PC-9 (cell line): ENCODE results near the gene NAV3. TPM values are rescaled to one million over a fixed set of nuclear protein-coding genes. Genes with fewer than 3 reads are reported as not detected.

Experiments
- BruUV-seq: library from RNA; stranded (reverse); fragments of 400-500 nt; replicated peaks from 2 replicates; lab custom pipeline; 2021; lab: Mats Ljungman, UMichigan
- CTCF ChIA-PET: fragments of 300-600 bp; sonication (Branson Sonifier 250); formaldehyde crosslinking; loops from one replicate; lab custom pipeline; 2022; ENCODE audit warnings: antibody characterized with exemption; lab: Charles Lee
- POLR2A ChIA-PET: fragments of 300-600 bp; sonication (Branson Sonifier 250); formaldehyde crosslinking; loops from one replicate; lab custom pipeline; 2022; ENCODE audit warnings: antibody characterized with exemption; ENCODE audit not compliant: unreplicated experiment; lab: Charles Lee
- DNase-seq, 2 experiments: peaks; one replicate each; pipeline versions ENCODE4 v3.0.0 to v3.0.0-alpha.2; 2015 to 2022; ENCODE audit warnings: mixed read lengths in 1 of 2
- H2AFZ ChIP-seq: fragments of 200-600 bp; sonication (generic); 2 replicates; pipeline ENCODE4 v1.8.1; 2017; ENCODE audit warnings: antibody characterized with exemption
- H3F3A ChIP-seq: fragments of 200-600 bp; sonication (generic); 2 replicates; pipeline ENCODE4 v1.8.1; 2017; ENCODE audit warnings: antibody characterized with exemption, mild to moderate bottlenecking, low read depth; ENCODE audit not compliant: insufficient read depth
- H3K27ac ChIP-seq: fragments of 200-600 bp; sonication (generic); 2 replicates; pipeline ENCODE4 v1.6.1; 2016; ENCODE audit warnings: mixed run types
- H3K27me3 ChIP-seq: fragments of 200-600 bp; sonication (generic); 2 replicates; pipeline ENCODE4 v1.6.1; 2016; ENCODE audit warnings: low read depth, mixed run types; ENCODE audit not compliant: insufficient read depth
- H3K36me3 ChIP-seq: fragments of 200-600 bp; sonication (generic); 2 replicates; pipeline ENCODE4 v1.6.1; 2016; ENCODE audit warnings: low read depth, mixed run types
- H3K4me1 ChIP-seq: fragments of 200-600 bp; sonication (generic); replicated peaks from 2 replicates; pipeline ENCODE4 v1.6.1; 2016; ENCODE audit warnings: mixed run types; ENCODE audit not compliant: insufficient read depth
- H3K4me2 ChIP-seq: fragments of 200-600 bp; sonication (generic); 2 replicates; pipeline ENCODE4 v1.6.1; 2017; ENCODE audit warnings: mixed run types
- H3K4me3 ChIP-seq: fragments of 200-600 bp; sonication (generic); 2 replicates; pipeline ENCODE4 v1.6.1; 2016; ENCODE audit warnings: mixed run types
- H3K79me2 ChIP-seq: fragments of 200-600 bp; sonication (generic); 2 replicates; pipeline ENCODE4 v1.6.1; 2017; ENCODE audit warnings: low read depth, mixed run types
- H3K9me2 ChIP-seq: fragments of 200-600 bp; sonication (generic); 2 replicates; pipeline ENCODE4 v1.8.1; 2017; ENCODE audit warnings: mild to moderate bottlenecking; ENCODE audit not compliant: insufficient read depth
- H3K9me3 ChIP-seq: fragments of 200-600 bp; sonication (generic); 2 replicates; pipeline ENCODE4 v1.8.1; 2016; ENCODE audit warnings: low read depth; ENCODE audit not compliant: insufficient read depth
- H4K20me1 ChIP-seq: fragments of 200-600 bp; sonication (generic); 2 replicates; pipeline ENCODE4 v1.8.1; 2017; ENCODE audit not compliant: insufficient read depth
- CTCF ChIP-seq: fragments of 200-600 bp; sonication (generic); conservative IDR thresholded peaks from 2 replicates; pipeline ENCODE4 v1.6.1; 2017; ENCODE audit warnings: mixed run types, antibody characterized with exemption, mild to moderate bottlenecking, moderate library complexity
- EZH2 ChIP-seq: fragments of 200-600 bp; sonication (generic); IDR thresholded peaks from 2 replicates; pipeline ENCODE4 v1.8.0; 2017; ENCODE audit warnings: antibody characterized with exemption, low read depth
- intact Hi-C: fragments of 100-400 bp; cut with micrococcal nuclease; formaldehyde crosslinking; loops from one replicate; pipeline ENCODE4 v1.10.0; 2022; ENCODE audit not compliant: unreplicated experiment
- total RNA-seq: library from RNA; stranded (reverse); gene quantifications from 2 replicates; pipeline ENCODE4 v1.2.3, GENCODE V29; 2021

The NAV3 gene
- total RNA-seq, 1 experiment from 2014 or later = 13.6 TPM

GRCh38 chr12:77919450-77919849 is 88.8 kb downstream of the NAV3 start:
- Histone ChIP-seq H2AFZ (no peak overlapping the region), H3K79me2 (no peaks in the 10 kb centered on the region), H3K27me3 (no peaks in the 10 kb centered on the region), H3K36me3 (no peaks in the 10 kb centered on the region), H3K9me3 (no peaks in the 10 kb centered on the region), H3F3A (no peaks in the 10 kb centered on the region), H3K4me1 (no peaks in the 10 kb centered on the region), H3K4me3 (no peak overlapping the region), H3K4me2 (no peak overlapping the region), H4K20me1 (no peaks in the 10 kb centered on the region), H3K27ac (no peak overlapping the region), H3K9me2 (no peaks in the 10 kb centered on the region)
- BruUV-seq = no TSS peak
- CTCF ChIA-PET = no interaction called here
- POLR2A ChIA-PET = no interaction called here
- TF ChIP-seq CTCF (no peak), EZH2 (no peak)
- no peak for DNase-seq
- intact Hi-C loops = no loop called here

- no peak overlapping the region for H3K4me3 ChIP-seq
- no peaks in the 10 kb centered on the region for H4K20me1 ChIP-seq
- ChIA-PET CTCF (interaction anchor here (2.0 kb wide), 1 partner anchor 199 kb away, joined by 26 read pairs; no protein-coding TSS in a partner anchor), POLR2A (no interaction called here)
- no peaks in the 10 kb centered on the region for H3K9me3 ChIP-seq
- H3K27me3 ChIP-seq = no peaks in the 10 kb centered on the region
- intact Hi-C loops = no loop called here
- H3K4me1 ChIP-seq = no peaks in the 10 kb centered on the region
- H3K36me3 ChIP-seq = no peaks in the 10 kb centered on the region
- no peak for TF ChIP-seq EZH2
- no TSS peak for BruUV-seq
- DNase-seq = no peak
- no peak overlapping the region for H2AFZ ChIP-seq
- H3K9me2 ChIP-seq = no peaks in the 10 kb centered on the region; the same call in 1 of the 2 replicates
- no peak overlapping the region for H3K4me2 ChIP-seq
- H3F3A ChIP-seq = no peaks in the 10 kb centered on the region
- H3K79me2 ChIP-seq = no peaks in the 10 kb centered on the region
- H3K27ac ChIP-seq = no peak overlapping the region
These were observed 93.2 kb downstream of the NAV3 start for GRCh38 chr12:77923882-77924281.

GRCh38 chr12:77924703-77925102 is 94.0 kb downstream of the NAV3 start:
- Histone ChIP-seq H3F3A (no peaks in the 10 kb centered on the region), H3K36me3 (no peaks in the 10 kb centered on the region), H3K4me2 (no peak overlapping the region), H3K79me2 (no peaks in the 10 kb centered on the region), H3K9me2 (no peaks in the 10 kb centered on the region; the same call in 1 of the 2 replicates), H3K4me3 (no peak overlapping the region), H3K27ac (no peak overlapping the region), H4K20me1 (no peaks in the 10 kb centered on the region), H3K27me3 (no peaks in the 10 kb centered on the region), H3K9me3 (no peaks in the 10 kb centered on the region), H3K4me1 (no peaks in the 10 kb centered on the region), H2AFZ (no peak overlapping the region)
- TF ChIP-seq EZH2 (no peak), CTCF (no peak)
- DNase-seq = no peak
- intact Hi-C loops = loop anchor here (1.0 to 5.0 kb wide), 2 partner anchors 200 to 857 kb away; partner anchors contain the start of gene E2F7
- POLR2A ChIA-PET = no interaction called here
- CTCF ChIA-PET = interaction anchor here (0.6 to 2.0 kb wide), 5 partner anchors 17 to 1314 kb away, joined by 5 to 26 read pairs (median 14); no protein-coding TSS in a partner anchor
- BruUV-seq = no TSS peak
